Heart right ventricle (tissue), 16 donors: ENCODE results near the gene SLX9. TPM values are rescaled to one million over a fixed set of nuclear protein-coding genes. Genes with fewer than 3 reads are reported as not detected.

Experiments used
- ATAC-seq, 8 donors: fragments of 200-7000 bp; cut with Tn5 transposase; one replicate each; pipeline ENCODE4 v1.9.1; 2020; ENCODE audit warnings: mild to moderate bottlenecking in 8 of 8, moderate library complexity in 8 of 8, moderate number of reproducible peaks in 1 of 8
- DNase-seq, 2 donors: peaks; one replicate each; pipeline ENCODE4 v3.0.0-alpha.2; 2020
- H3K27ac ChIP-seq, 10 donors: fragments of 200-600 bp; sonication (generic) in 2 of 10; one replicate each; pipeline versions ENCODE4 v1.5.0 to v1.8.0; 2020 to 2022; ENCODE audit warnings: mild to moderate bottlenecking in 3 of 10
- H3K27me3 ChIP-seq, 7 donors: fragments of 200-600 bp; one replicate each; pipeline ENCODE4 v1.8.0; 2021 to 2022; ENCODE audit warnings: mild to moderate bottlenecking in 2 of 7
- H3K36me3 ChIP-seq, 9 donors: fragments of 200-600 bp; sonication (generic) in 1 of 9; one replicate each; pipeline versions ENCODE4 v1.5.0 to v1.8.0; 2020 to 2022; ENCODE audit warnings: mild to moderate bottlenecking in 2 of 9
- H3K4me1 ChIP-seq, 9 donors: fragments of 200-600 bp; sonication (generic) in 1 of 9; one replicate each; pipeline versions ENCODE4 v1.5.0 to v1.8.0; 2020 to 2022; ENCODE audit warnings: mild to moderate bottlenecking in 4 of 9
- H3K4me3 ChIP-seq, 10 donors: fragments of 200-600 bp; sonication (generic) in 2 of 10; one replicate each; pipeline versions ENCODE4 v1.5.0 to v1.8.0; 2020 to 2022; ENCODE audit warnings: mild to moderate bottlenecking in 7 of 10, moderate library complexity in 2 of 10
- H3K9me3 ChIP-seq, 11 donors: fragments of 200-600 bp in 10 of 11; sonication (generic) in 2 of 11; one replicate each; pipeline versions ENCODE4 v1.5.0 to v1.8.0; 2013 to 2022; ENCODE audit warnings: mild to moderate bottlenecking in 2 of 11, control low read depth in 1 of 11, moderate library complexity in 1 of 11
- WGBS, 2 donors: extraction: QIAGEN DNeasy Blood & Tissue Kit; methylation state at CpG; one replicate each; pipeline ENCODE4 v1.1.7; 2013; ENCODE audit warnings: inconsistent platforms in 1 of 2; 5-methylcytosine and 5-hydroxymethylcytosine counted together
- intact Hi-C, 10 donors: fragments of 100-400 bp; cut with DNase I; formaldehyde crosslinking; loops; one replicate each; pipeline versions ENCODE4 v1.11.1 to v1.14.2; 2022
- polyA plus RNA-seq, 2 donors: library from polyadenylated mRNA; stranded (reverse); fragments of 200-250 nt; gene quantifications; one replicate each; pipeline ENCODE4 v1.2.3, GENCODE V29; 2013
- total RNA-seq, 10 donors: library from RNA; stranded (reverse); fragmentation: NEBNext Ultra II Directional in 3 of 10; extraction: Animal tissue kit (Norgen Biotek cat#: 25700) in 3 of 10; gene quantifications; one replicate each; pipeline versions ENCODE4 v1.2.1 to v1.2.4, GENCODE V29; 2021 to 2023
- TF ChIP-seq, protein P1 (sequence below), 9 donors: fragments of 200-600 bp; sonication (generic) in 2 of 9; IDR thresholded peaks; one replicate each; pipeline versions ENCODE4 v1.5.0 to v1.8.0; 2021 to 2022; ENCODE audit warnings: antibody characterized with exemption in 9 of 9, mild to moderate bottlenecking in 5 of 9, moderate library complexity in 1 of 9
- donor health status: Arrhythmogenic right ventricular cardiomyopathy.
- donor health status: ischemic (EF 13 %, LVEDD 7.1; RV severe dilation, severe dysfunction).
- donor health status: healthy with polysubstance abuse.
- donor health status: DM: no; HTN: yes; CAD: no.
- donor health status: DM: no; HTN: no; CAD: no.
- donor health status: ischemic (EF 25% LVEDD 6.9; RV normal size, moderate dysfunction).
- donor health status: ischemic (EF 25% LVEDD 5.7; RV mildly dilated, moderate dysfunction).
- donor health status: healthy.
- donor health status: DM: yes; HTN: yes; CAD: no.
- donor health status: Ischemic cardiomyopathy.
- donor health status: ischemic (EF 35%, LVEDD 5.7; RV mildly dilated, moderate dysfunction).
- donor health status: nonischemic (EF 11% LVEDD 7.7; RV severe dilation, severe dysfunction).
- donor health status: DM: yes; HTN: yes; CAD: no.
- donor health status: PGD.
- donor health status: ischemic (EF 29% LVEDD 5.4; RV normal size, mild dysfunction).
- donor health status: nonischemic (EF 23%, LVEDD 6.1; RV moderate dilation, normal function).

Gene SLX9
- total and polyA plus RNA-seq, 12 donors: 42.4 to 83.6 (median 57.3) TPM

DNA sequence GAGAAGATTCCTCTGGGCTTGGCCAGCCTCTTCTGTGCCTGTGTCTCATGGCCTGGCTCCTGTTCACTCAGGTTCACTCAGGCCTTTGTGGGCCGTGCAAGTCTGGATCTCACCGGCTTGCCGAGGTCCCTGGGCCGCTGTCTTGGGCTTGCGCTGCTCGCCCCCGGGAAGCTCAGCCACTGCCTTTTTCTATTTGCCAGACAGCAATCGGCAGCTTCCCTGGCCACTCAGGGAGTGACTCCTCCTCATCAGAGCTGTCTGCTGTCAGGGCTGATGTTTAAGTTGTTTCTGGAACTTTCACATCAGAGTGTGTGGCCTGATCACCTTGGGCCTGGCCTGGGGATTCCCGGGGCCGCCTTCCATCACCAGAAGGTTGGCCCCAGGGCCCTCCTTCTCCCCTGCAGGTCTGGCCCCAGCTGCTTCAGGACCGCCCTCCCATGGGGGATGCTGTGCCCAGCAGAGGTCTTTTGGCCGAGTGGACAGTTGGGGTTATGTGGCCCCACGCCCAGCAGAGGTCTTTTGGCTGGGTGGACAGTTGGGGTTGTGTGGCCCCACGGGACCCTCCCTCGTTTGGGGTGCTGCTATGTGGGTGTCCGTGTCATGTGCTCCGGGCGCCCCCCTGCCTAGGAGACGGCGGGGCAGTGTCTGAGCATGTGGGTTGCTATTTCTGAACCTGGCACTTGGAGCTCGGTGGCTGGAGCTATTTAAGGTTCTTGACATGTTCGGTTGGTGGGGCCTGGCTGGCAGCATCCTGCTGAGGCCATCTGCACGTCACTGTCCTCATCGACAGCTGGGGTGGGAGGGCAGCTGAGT, 12.5 kb downstream of the SLX9 start:
- no peaks in the 10 kb centered on the region for H3K27me3 ChIP-seq
- peak overlapping the region; percentile 70 to 98 (median 86) for H3K27ac ChIP-seq
- H3K4me3 ChIP-seq: no peak overlapping the region
- 47 to 68% methylated on average over 24 of the region's 24 CpGs for WGBS, 2 donors
- ATAC-seq: peak; percentile 54 to 84 (median 68)
- H3K9me3 ChIP-seq: no peaks in the 10 kb centered on the region
- H3K4me1 ChIP-seq: peaks cover 18 to 90% (median 61%) of the 10 kb centered on the region in 9 donors
- intact Hi-C loops: loop anchor here in 3 of 10 donors (10.0 kb wide), 3 partner anchors 82 to 332 kb away; partner anchors contain the start of genes POFUT2 (in 2 of the 3) and ADARB1 (in 1 of the 3)
- TF ChIP-seq, protein P1, sequence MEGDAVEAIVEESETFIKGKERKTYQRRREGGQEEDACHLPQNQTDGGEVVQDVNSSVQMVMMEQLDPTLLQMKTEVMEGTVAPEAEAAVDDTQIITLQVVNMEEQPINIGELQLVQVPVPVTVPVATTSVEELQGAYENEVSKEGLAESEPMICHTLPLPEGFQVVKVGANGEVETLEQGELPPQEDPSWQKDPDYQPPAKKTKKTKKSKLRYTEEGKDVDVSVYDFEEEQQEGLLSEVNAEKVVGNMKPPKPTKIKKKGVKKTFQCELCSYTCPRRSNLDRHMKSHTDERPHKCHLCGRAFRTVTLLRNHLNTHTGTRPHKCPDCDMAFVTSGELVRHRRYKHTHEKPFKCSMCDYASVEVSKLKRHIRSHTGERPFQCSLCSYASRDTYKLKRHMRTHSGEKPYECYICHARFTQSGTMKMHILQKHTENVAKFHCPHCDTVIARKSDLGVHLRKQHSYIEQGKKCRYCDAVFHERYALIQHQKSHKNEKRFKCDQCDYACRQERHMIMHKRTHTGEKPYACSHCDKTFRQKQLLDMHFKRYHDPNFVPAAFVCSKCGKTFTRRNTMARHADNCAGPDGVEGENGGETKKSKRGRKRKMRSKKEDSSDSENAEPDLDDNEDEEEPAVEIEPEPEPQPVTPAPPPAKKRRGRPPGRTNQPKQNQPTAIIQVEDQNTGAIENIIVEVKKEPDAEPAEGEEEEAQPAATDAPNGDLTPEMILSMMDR (IDR thresholded peaks at IDR 0.05): no peak
- DNase-seq: peak; percentile 65 to 78
- H3K36me3 ChIP-seq: peaks cover 0 to 33% (median 0%) of the 10 kb centered on the region in 9 donors

DNA sequence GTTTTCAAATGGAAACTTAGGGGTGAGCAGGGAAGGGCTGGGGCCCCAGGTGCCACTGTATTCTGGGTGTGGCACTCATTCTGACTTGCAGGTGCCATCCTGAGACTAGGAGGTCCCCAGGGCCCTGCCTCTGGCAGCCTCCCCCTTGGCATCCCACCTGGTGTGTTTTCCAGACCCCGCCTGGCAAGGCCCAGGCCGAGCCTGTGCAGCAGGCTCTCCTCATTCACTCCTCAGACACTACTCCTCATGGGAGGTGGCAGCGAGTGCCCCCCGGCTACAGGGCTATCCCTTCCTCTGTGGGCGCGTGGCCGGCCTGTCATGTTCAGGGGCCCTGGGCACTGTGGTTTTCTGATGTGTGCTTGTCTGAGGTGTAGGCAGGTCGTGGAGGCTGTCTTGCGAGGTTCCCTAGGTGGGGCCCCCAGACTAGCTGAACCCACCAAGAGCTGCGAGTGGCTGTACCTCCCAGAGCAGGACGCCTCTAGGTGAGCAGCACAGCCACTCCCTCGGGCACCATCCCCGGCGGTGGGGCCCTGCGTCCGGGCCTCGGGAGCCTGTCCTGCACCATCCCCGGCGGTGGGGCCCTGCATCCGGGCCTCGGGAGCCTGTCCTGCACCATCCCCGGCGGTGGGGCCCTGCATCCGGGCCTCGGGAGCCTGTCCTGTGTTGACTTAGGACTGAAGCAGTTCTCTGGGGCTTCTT, 13.2 kb downstream of the SLX9 start:
- no peaks in the 10 kb centered on the region for H3K9me3 ChIP-seq
- intact Hi-C loops: loop anchor here in 3 of 10 donors (10.0 kb wide), 3 partner anchors 82 to 332 kb away; partner anchors contain the start of genes POFUT2 (in 2 of the 3) and ADARB1 (in 1 of the 3)
- peak overlapping the region; percentile 60 to 98 (median 86) for H3K27ac ChIP-seq
- H3K27me3 ChIP-seq: no peaks in the 10 kb centered on the region
- WGBS, 2 donors: 77 to 84% methylated on average over 25 of the region's 25 CpGs
- TF ChIP-seq, protein P1 (IDR thresholded peaks at IDR 0.05): no peak
- peaks cover 22 to 91% (median 67%) of the 10 kb centered on the region in 9 donors for H3K4me1 ChIP-seq
- no peak overlapping the region for H3K4me3 ChIP-seq
- peak in 4 of 8 donors; percentile 1 to 9 (median 4) for ATAC-seq
- H3K36me3 ChIP-seq: peaks cover 0 to 30% (median 0%) of the 10 kb centered on the region in 9 donors
- DNase-seq: no peak

DNA sequence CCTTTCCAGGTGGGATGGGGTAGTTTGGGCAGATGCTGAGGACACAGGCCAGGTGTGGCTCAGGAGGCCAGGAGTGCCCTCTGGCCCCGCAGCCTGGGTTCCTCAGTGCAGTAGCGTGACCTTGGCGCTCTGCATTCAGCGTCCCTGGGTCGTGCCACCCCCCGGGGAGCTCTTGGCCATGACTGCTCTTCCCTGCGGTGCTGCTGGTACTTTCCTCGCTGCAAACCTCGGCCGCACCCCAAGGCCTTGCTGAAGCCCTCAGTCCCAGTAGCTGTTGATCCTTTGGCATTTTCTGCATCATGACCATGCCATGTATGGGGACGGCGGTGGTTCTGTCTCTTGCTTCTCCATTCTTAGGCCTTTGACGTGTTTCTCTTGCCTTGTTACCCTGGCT, 13.8 kb downstream of the SLX9 start:
- no peak overlapping the region for H3K4me3 ChIP-seq
- TF ChIP-seq, protein P1 (IDR thresholded peaks at IDR 0.05): no peak
- intact Hi-C loops: loop anchor here in 3 of 10 donors (10.0 kb wide), 3 partner anchors 81 to 331 kb away; partner anchors contain the start of genes POFUT2 (in 2 of the 3) and ADARB1 (in 1 of the 3)
- DNase-seq: no peak
- H3K9me3 ChIP-seq: no peaks in the 10 kb centered on the region
- peak overlapping the region; percentile 60 to 98 (median 86) for H3K27ac ChIP-seq
- H3K36me3 ChIP-seq: peaks cover 0 to 32% (median 0%) of the 10 kb centered on the region in 9 donors
- H3K4me1 ChIP-seq: peaks cover 28 to 93% (median 69%) of the 10 kb centered on the region in 9 donors
- WGBS, 2 donors: 79 to 80% methylated on average over 13 of the region's 13 CpGs
- ATAC-seq: no peak
- H3K27me3 ChIP-seq: no peaks in the 10 kb centered on the region

DNA sequence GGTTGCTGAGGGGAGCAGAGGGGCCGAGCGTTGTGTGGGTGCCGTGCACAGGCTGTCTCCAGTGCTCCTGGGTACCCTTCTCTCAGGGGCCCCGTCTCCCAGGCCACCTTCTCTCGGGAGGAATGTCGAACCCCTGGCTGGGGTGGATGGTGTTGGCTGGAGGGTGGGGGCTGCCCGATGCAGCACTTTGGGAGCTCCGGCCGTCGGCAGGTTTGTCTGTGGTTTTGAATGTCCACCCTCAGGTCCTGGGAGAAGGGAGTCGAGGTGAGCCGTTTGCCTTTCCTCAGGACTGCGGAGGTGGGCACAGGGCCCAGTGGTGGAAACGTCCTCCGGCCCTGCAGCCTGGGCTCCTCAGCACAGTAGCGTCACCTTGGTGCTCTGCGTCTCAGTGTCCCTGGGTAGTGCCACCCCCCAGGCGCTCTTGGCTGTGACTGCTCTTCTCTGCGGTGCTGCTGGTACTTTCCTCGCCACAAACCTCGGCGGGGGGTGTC, 14.5 kb downstream of the SLX9 start:
- H3K27ac ChIP-seq: peak overlapping the region; percentile 2 to 98 (median 86)
- H3K27me3 ChIP-seq: no peaks in the 10 kb centered on the region
- ATAC-seq: peak in 2 of 8 donors; percentile 17 to 28
- TF ChIP-seq, protein P1 (IDR thresholded peaks at IDR 0.05): no peak
- peaks cover 0 to 32% (median 0%) of the 10 kb centered on the region in 9 donors for H3K36me3 ChIP-seq
- no peak overlapping the region for H3K4me3 ChIP-seq
- WGBS, 2 donors: 68 to 77% methylated on average over 22 of the region's 22 CpGs
- intact Hi-C loops: loop anchor here in 3 of 10 donors (10.0 kb wide), 3 partner anchors 80 to 330 kb away; partner anchors contain the start of genes POFUT2 (in 2 of the 3) and ADARB1 (in 1 of the 3)
- DNase-seq: peak in 1 of 2 donors; percentile 55
- peaks cover 31 to 93% (median 69%) of the 10 kb centered on the region in 9 donors for H3K4me1 ChIP-seq
- no peaks in the 10 kb centered on the region for H3K9me3 ChIP-seq
